Measurements from ENCODE around the gene PPP2R5A. TPM values are rescaled to one million over a fixed set of nuclear protein-coding genes. Genes with fewer than 3 reads are reported as not detected.
"Not testable (repeated sequence)": the region's sequence is repeated elsewhere in the genome, so short reads cannot be mapped to it uniquely, and the experiment has no call there.

Gene PPP2R5A
- total RNA-seq, 2 donors from 2014 or later: 33.6 to 34.9 TPM

- H3K36me3 Mint-ChIP-seq (ENCODE audit: low read depth): peaks cover 30% of the 10 kb centered on the region
- H3K27ac Mint-ChIP-seq: peak overlapping the region; percentile 98
- H3K9me3 Mint-ChIP-seq: no peaks in the 10 kb centered on the region
- peak overlapping the region; percentile 99 for H3K4me3 Mint-ChIP-seq
- peak; percentile 25 for ATAC-seq (replicated peaks)
- H3K4me1 Mint-ChIP-seq: peaks cover 18% of the 10 kb centered on the region
- H3K27me3 Mint-ChIP-seq: no peaks in the 10 kb centered on the region
These were observed 710 bp downstream of the PPP2R5A start for GRCh38 chr1:212285685-212286555.

DNA sequence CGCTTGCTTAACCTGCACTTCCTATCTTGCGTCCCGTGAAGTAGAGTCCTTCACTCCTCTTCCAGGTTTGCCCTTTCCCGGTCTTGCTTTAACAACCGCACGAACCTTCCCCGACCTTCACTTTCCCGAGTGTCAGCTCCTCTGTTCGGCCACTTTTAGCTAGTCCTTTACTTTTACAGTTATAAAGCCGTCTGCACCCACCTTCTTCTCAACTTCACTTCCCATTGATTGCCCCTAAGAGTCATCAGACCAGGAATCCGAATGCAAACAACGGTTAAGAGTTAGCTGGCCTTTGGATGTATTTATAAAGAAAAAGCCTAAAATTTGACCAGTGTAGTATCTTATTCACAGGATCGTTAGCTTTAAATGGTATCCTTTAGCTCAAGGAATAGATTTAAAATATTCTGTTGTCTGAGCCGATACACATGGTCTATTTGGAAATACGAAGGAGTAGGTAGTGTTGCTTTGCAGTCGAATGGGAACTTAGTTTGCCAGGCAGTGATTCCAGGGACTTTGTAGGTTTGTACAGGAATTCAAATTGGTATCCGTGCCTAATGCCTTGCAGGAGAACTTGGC lies 1.4 kb downstream of the PPP2R5A start:
- peaks cover 22% of the 10 kb centered on the region for H3K4me1 Mint-ChIP-seq
- no peaks in the 10 kb centered on the region for H3K27me3 Mint-ChIP-seq
- H3K27ac Mint-ChIP-seq: peak overlapping the region; percentile 98
- H3K36me3 Mint-ChIP-seq (ENCODE audit: low read depth): peaks cover 31% of the 10 kb centered on the region
- no peaks in the 10 kb centered on the region for H3K9me3 Mint-ChIP-seq
- no peak for ATAC-seq (replicated peaks)
- peak overlapping the region; percentile 99 for H3K4me3 Mint-ChIP-seq

GRCh38 chr1:212287261-212287895 lies 2.2 kb downstream of the PPP2R5A start:
- Mint-ChIP-seq H3K27ac (peak overlapping the region; percentile 98), H3K4me3 (peak overlapping the region; percentile 99), H3K4me1 (peaks cover 30% of the 10 kb centered on the region), H3K27me3 (no peaks in the 10 kb centered on the region), H3K36me3 (ENCODE audit: low read depth) (peaks cover 38% of the 10 kb centered on the region), H3K9me3 (no peaks in the 10 kb centered on the region)
- ATAC-seq (replicated peaks): no peak

GRCh38 chr1:212287995-212288394 lies 2.8 kb downstream of the PPP2R5A start:
- peak overlapping the region; percentile 77 for H3K27ac Mint-ChIP-seq
- ATAC-seq (replicated peaks); H3K9me3 Mint-ChIP-seq; H3K27me3 Mint-ChIP-seq: not testable (repeated sequence)
- peaks cover 36% of the 10 kb centered on the region for H3K4me1 Mint-ChIP-seq
- H3K36me3 Mint-ChIP-seq (ENCODE audit: low read depth): peaks cover 44% of the 10 kb centered on the region
- peak overlapping the region; percentile 99 for H3K4me3 Mint-ChIP-seq

- no peaks in the 10 kb centered on the region for H3K27me3 Mint-ChIP-seq
- H3K9me3 Mint-ChIP-seq: no peaks in the 10 kb centered on the region
- H3K4me3 Mint-ChIP-seq: peak overlapping the region; percentile 99
- peaks cover 46% of the 10 kb centered on the region for H3K36me3 Mint-ChIP-seq (ENCODE audit: low read depth)
- H3K4me1 Mint-ChIP-seq: peaks cover 40% of the 10 kb centered on the region
- no peak overlapping the region for H3K27ac Mint-ChIP-seq
- no peak for ATAC-seq (replicated peaks)
These were observed 3.4 kb downstream of the PPP2R5A start for GRCh38 chr1:212288615-212289014.

- no peak for ATAC-seq (replicated peaks)
- peak overlapping the region; percentile 99 for H3K4me3 Mint-ChIP-seq
- H3K27ac Mint-ChIP-seq: no peak overlapping the region
- H3K4me1 Mint-ChIP-seq: peaks cover 38% of the 10 kb centered on the region
- no peaks in the 10 kb centered on the region for H3K27me3 Mint-ChIP-seq
- no peaks in the 10 kb centered on the region for H3K9me3 Mint-ChIP-seq
- H3K36me3 Mint-ChIP-seq (ENCODE audit: low read depth): peaks cover 46% of the 10 kb centered on the region
These were observed 4.3 kb downstream of the PPP2R5A start for GRCh38 chr1:212289262-212290077.

DNA sequence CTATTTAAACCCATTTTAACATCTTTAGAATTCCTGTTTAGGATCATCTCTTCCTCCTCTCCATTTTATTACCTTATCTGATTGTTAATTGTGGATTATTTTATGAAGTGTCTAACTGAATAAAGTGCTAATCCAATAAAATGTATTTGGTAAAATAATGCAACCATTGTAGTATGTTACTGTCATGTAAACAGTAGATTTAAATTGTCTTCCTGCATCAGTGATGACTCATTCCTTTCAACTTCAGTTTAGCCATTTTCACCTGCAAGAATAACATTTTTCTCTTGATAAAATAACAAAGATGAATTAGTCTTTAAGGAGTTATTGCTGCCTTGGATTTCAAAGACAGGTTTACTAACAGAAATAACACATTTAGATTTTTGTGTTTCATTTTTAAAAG lies 5.4 kb downstream of the PPP2R5A start:
- H3K4me3 Mint-ChIP-seq: peak overlapping the region; percentile 99
- H3K27ac Mint-ChIP-seq: peak overlapping the region; percentile 76

DNA sequence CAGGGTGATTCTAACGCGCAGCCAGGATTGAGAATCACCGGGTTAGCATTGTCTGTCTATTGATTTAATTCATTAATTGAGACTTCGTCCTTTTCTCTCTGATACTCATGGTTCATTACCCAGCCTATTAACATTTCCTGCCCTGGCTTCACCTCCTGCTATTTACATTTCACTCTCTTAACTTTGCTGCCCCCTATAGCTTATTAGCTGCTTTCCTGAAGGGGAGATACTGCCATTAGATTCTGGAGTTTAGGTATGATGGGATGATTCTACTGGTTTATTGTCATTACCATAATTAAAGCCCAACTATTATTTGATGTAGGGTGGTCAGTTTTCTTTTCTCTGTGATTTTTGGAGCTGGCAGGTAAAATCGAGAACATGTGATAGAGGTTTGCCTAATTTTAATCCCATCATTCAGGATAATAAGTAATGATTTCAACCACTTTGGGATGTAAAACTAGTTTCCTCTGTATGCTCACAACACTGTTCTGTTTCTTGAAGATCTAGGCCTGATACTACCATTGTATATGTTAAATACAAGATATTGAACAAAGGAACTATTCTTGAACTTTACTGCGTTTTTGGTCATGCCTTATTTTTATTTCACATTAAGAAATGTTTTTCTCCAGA lies 6.4 kb downstream of the PPP2R5A start:
- Mint-ChIP-seq H3K27ac (peak overlapping the region; percentile 94), H3K36me3 (ENCODE audit: low read depth) (peaks cover 45% of the 10 kb centered on the region), H3K9me3 (no peaks in the 10 kb centered on the region), H3K4me3 (peak overlapping the region; percentile 99), H3K4me1 (peaks cover 55% of the 10 kb centered on the region), H3K27me3 (no peaks in the 10 kb centered on the region)
- ATAC-seq (replicated peaks): no peak

More for the DNA sequence above, 5.4 kb downstream of the PPP2R5A start:
- Mint-ChIP-seq H3K27me3 (no peaks in the 10 kb centered on the region), H3K4me1 (peaks cover 49% of the 10 kb centered on the region), H3K36me3 (ENCODE audit: low read depth) (peaks cover 45% of the 10 kb centered on the region), H3K9me3 (no peaks in the 10 kb centered on the region)
- ATAC-seq (replicated peaks): no peak

GRCh38 chr1:212292250-212293105 lies 7.3 kb downstream of the PPP2R5A start:
- Mint-ChIP-seq H3K9me3 (no peaks in the 10 kb centered on the region), H3K4me1 (peaks cover 55% of the 10 kb centered on the region), H3K4me3 (peak overlapping the region; percentile 99), H3K27me3 (no peaks in the 10 kb centered on the region), H3K27ac (peak overlapping the region; percentile 94), H3K36me3 (ENCODE audit: low read depth) (peaks cover 37% of the 10 kb centered on the region)
- peak; percentile 53 for ATAC-seq (replicated peaks)

- Mint-ChIP-seq H3K4me3 (peak overlapping the region; percentile 99), H3K9me3 (no peaks in the 10 kb centered on the region), H3K4me1 (peaks cover 55% of the 10 kb centered on the region), H3K27ac (peak overlapping the region; percentile 94), H3K36me3 (ENCODE audit: low read depth) (peaks cover 31% of the 10 kb centered on the region), H3K27me3 (no peaks in the 10 kb centered on the region)
- ATAC-seq (replicated peaks): no peak
These were observed 8.4 kb downstream of the PPP2R5A start for GRCh38 chr1:212293579-212293978.

GRCh38 chr1:212294983-212295382 lies 9.8 kb downstream of the PPP2R5A start:
- peak overlapping the region; percentile 44 for H3K4me3 Mint-ChIP-seq
- no peak for ATAC-seq (replicated peaks)
- peak overlapping the region; percentile 49 for H3K27ac Mint-ChIP-seq
- no peaks in the 10 kb centered on the region for H3K27me3 Mint-ChIP-seq
- no peaks in the 10 kb centered on the region for H3K9me3 Mint-ChIP-seq
- peaks cover 26% of the 10 kb centered on the region for H3K36me3 Mint-ChIP-seq (ENCODE audit: low read depth)
- H3K4me1 Mint-ChIP-seq: peaks cover 53% of the 10 kb centered on the region

- Mint-ChIP-seq H3K4me1 (peaks cover 52% of the 10 kb centered on the region), H3K9me3 (no peaks in the 10 kb centered on the region), H3K27ac (peak overlapping the region; percentile 49), H3K4me3 (peak overlapping the region; percentile 44), H3K27me3 (no peaks in the 10 kb centered on the region), H3K36me3 (ENCODE audit: low read depth) (peaks cover 26% of the 10 kb centered on the region)
- ATAC-seq (replicated peaks): peak; percentile 78
These were observed 10.4 kb downstream of the PPP2R5A start for GRCh38 chr1:212295579-212295978.

GRCh38 chr1:212297338-212297737 lies 12.1 kb downstream of the PPP2R5A start:
- Mint-ChIP-seq H3K4me1 (peaks cover 46% of the 10 kb centered on the region), H3K4me3 (no peak overlapping the region), H3K27me3 (no peaks in the 10 kb centered on the region), H3K27ac (no peak overlapping the region), H3K36me3 (ENCODE audit: low read depth) (peaks cover 18% of the 10 kb centered on the region), H3K9me3 (no peaks in the 10 kb centered on the region)
- peak; percentile 44 for ATAC-seq (replicated peaks)
